ENCODE data around the gene TOMM20.

TOMM20 gene

GRCh38 chr1:235134171-235134570 lies 5.5 kb upstream of the TOMM20 start:
- no peak for DNase-seq (ENCODE audit: low read depth)

- DNase-seq (ENCODE audit: low read depth): no peak
Measured at GRCh38 chr1:235133086-235133485, 4.4 kb upstream of the TOMM20 start.

- no peak for DNase-seq (ENCODE audit: low read depth)
Measured at GRCh38 chr1:235131961-235132360, 3.3 kb upstream of the TOMM20 start.

GRCh38 chr1:235130766-235131270 lies 2.2 kb upstream of the TOMM20 start:
- no peak for DNase-seq (ENCODE audit: low read depth)

GRCh38 chr1:235129774-235130570 lies 1.3 kb upstream of the TOMM20 start:
- DNase-seq (ENCODE audit: low read depth): no peak

- DNase-seq (ENCODE audit: low read depth): no peak
Measured at GRCh38 chr1:235127732-235128455, 743 bp downstream of the TOMM20 start.

- no peak for DNase-seq (ENCODE audit: low read depth)
Measured at GRCh38 chr1:235127203-235127602, 1.4 kb downstream of the TOMM20 start.

GRCh38 chr1:235124665-235125064 lies 4.0 kb downstream of the TOMM20 start:
- no peak for DNase-seq (ENCODE audit: low read depth)

GRCh38 chr1:235124111-235124510 lies 4.5 kb downstream of the TOMM20 start:
- no peak for DNase-seq (ENCODE audit: low read depth)

- no peak for DNase-seq (ENCODE audit: low read depth)
Measured at GRCh38 chr1:235122348-235122747, 6.3 kb downstream of the TOMM20 start.

GRCh38 chr1:235113183-235113917 lies 15.3 kb downstream of the TOMM20 start:
- no peak for DNase-seq (ENCODE audit: low read depth)

- DNase-seq (ENCODE audit: low read depth): no peak
Measured at GRCh38 chr1:235112297-235113182, 16.1 kb downstream of the TOMM20 start.

GRCh38 chr1:235111107-235111506 lies 17.5 kb downstream of the TOMM20 start:
- DNase-seq (ENCODE audit: low read depth): no peak

GRCh38 chr1:235108876-235109275 lies 19.8 kb downstream of the TOMM20 start:
- DNase-seq (ENCODE audit: low read depth): no peak

- no peak for DNase-seq (ENCODE audit: low read depth)
Measured at GRCh38 chr1:235108185-235108593, 20.4 kb downstream of the TOMM20 start.

- no peak for DNase-seq (ENCODE audit: low read depth)
Measured at GRCh38 chr1:235107368-235108184, 21.1 kb downstream of the TOMM20 start.

GRCh38 chr1:235106457-235106856 lies 22.2 kb downstream of the TOMM20 start:
- DNase-seq (ENCODE audit: low read depth): no peak

- no peak for DNase-seq (ENCODE audit: low read depth)
Measured at GRCh38 chr1:235105051-235106043, 23.3 kb downstream of the TOMM20 start.

GRCh38 chr1:235102993-235103411 lies 25.6 kb downstream of the TOMM20 start:
- DNase-seq (ENCODE audit: low read depth): no peak

GRCh38 chr1:235102259-235102582 lies 26.4 kb downstream of the TOMM20 start:
- DNase-seq (ENCODE audit: low read depth): no peak

Data from stimulated activated CD8-positive, alpha-beta memory T cell treated with anti-CD3 and anti-CD28 coated beads, Interleukin-12 subunit alpha, Interleukin-12 subunit beta, amount 100 ng/mL, for 1 hour (primary cell).